C4-2B (cell line): Measurements from ENCODE around the gene RGS5.

Experiments used
- ZFX ChIP-seq: fragments of 450-650 bp; IDR thresholded peaks from 2 replicates; pipeline ENCODE4 v1.6.1; 2017
- TF ChIP-seq, protein P1 (sequence below): fragments of 450-650 bp; conservative IDR thresholded peaks from 2 replicates; pipeline ENCODE4 v1.5.1; 2017; ENCODE audit warnings: mild to moderate bottlenecking

GRCh38 chr1:163170975-163171676 lies 31.6 kb downstream of the RGS5 start:
- TF ChIP-seq, protein P1, sequence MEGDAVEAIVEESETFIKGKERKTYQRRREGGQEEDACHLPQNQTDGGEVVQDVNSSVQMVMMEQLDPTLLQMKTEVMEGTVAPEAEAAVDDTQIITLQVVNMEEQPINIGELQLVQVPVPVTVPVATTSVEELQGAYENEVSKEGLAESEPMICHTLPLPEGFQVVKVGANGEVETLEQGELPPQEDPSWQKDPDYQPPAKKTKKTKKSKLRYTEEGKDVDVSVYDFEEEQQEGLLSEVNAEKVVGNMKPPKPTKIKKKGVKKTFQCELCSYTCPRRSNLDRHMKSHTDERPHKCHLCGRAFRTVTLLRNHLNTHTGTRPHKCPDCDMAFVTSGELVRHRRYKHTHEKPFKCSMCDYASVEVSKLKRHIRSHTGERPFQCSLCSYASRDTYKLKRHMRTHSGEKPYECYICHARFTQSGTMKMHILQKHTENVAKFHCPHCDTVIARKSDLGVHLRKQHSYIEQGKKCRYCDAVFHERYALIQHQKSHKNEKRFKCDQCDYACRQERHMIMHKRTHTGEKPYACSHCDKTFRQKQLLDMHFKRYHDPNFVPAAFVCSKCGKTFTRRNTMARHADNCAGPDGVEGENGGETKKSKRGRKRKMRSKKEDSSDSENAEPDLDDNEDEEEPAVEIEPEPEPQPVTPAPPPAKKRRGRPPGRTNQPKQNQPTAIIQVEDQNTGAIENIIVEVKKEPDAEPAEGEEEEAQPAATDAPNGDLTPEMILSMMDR = peak; percentile 55
- TF ChIP-seq ZFX = no peak
